Neural crest cell (in vitro differentiated cells): Measurements from ENCODE around the gene LRCH4. TPM values are rescaled to one million over a fixed set of nuclear protein-coding genes. Genes with fewer than 3 reads are reported as not detected.

Source experiments
- DNase-seq: peaks from one replicate; pipeline ENCODE4 v3.0.0; 2021; ENCODE audit warnings: low read depth, mixed read lengths, low spot score
- H3K27ac Mint-ChIP-seq: one replicate; pipeline ENCODE4 v1.8.0; 2021; ENCODE audit warnings: mild to moderate bottlenecking, mixed read lengths; ENCODE audit not compliant: unreplicated experiment
- H3K27me3 Mint-ChIP-seq: 2 replicates; pipeline ENCODE4 v1.8.0; 2021; ENCODE audit warnings: low read depth, mild to moderate bottlenecking, mixed read lengths
- H3K36me3 Mint-ChIP-seq: 2 replicates; pipeline ENCODE4 v1.8.0; 2021; ENCODE audit warnings: low read depth, mild to moderate bottlenecking, mixed read lengths
- H3K4me1 Mint-ChIP-seq: 2 replicates; pipeline ENCODE4 v1.8.0; 2021; ENCODE audit warnings: mixed read lengths
- H3K4me3 Mint-ChIP-seq: one replicate; pipeline ENCODE4 v1.8.0; 2021; ENCODE audit warnings: mild to moderate bottlenecking, mixed read lengths
- H3K9me3 Mint-ChIP-seq: 2 replicates; pipeline ENCODE4 v1.8.0; 2021; ENCODE audit warnings: mixed read lengths
- total RNA-seq: library from RNA; stranded (reverse); gene quantifications from 2 replicates; pipeline ENCODE4 v1.2.1, GENCODE V29; 2021
- TF ChIP-seq, protein P1 (sequence below): fragments of 200-600 bp; sonication (generic); conservative IDR thresholded peaks from 2 replicates; pipeline ENCODE4 v1.5.0; 2021; ENCODE audit warnings: antibody characterized with exemption, mild to moderate bottlenecking

Gene LRCH4
- total RNA-seq, 1 donor from 2014 or later, result 44.2 TPM

GRCh38 chr7:100627238-100627549, 41.3 kb upstream of the LRCH4 start:
- Mint-ChIP-seq H3K36me3 (peaks cover 2% of the 10 kb centered on the region), H3K4me3 (no peak overlapping the region), H3K27ac (no peak overlapping the region), H3K9me3 (no peaks in the 10 kb centered on the region), H3K27me3 (peaks cover 5% of the 10 kb centered on the region), H3K4me1 (peaks cover 8% of the 10 kb centered on the region)
- no peak for DNase-seq
- TF ChIP-seq, protein P1, sequence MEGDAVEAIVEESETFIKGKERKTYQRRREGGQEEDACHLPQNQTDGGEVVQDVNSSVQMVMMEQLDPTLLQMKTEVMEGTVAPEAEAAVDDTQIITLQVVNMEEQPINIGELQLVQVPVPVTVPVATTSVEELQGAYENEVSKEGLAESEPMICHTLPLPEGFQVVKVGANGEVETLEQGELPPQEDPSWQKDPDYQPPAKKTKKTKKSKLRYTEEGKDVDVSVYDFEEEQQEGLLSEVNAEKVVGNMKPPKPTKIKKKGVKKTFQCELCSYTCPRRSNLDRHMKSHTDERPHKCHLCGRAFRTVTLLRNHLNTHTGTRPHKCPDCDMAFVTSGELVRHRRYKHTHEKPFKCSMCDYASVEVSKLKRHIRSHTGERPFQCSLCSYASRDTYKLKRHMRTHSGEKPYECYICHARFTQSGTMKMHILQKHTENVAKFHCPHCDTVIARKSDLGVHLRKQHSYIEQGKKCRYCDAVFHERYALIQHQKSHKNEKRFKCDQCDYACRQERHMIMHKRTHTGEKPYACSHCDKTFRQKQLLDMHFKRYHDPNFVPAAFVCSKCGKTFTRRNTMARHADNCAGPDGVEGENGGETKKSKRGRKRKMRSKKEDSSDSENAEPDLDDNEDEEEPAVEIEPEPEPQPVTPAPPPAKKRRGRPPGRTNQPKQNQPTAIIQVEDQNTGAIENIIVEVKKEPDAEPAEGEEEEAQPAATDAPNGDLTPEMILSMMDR, result no peak

DNA sequence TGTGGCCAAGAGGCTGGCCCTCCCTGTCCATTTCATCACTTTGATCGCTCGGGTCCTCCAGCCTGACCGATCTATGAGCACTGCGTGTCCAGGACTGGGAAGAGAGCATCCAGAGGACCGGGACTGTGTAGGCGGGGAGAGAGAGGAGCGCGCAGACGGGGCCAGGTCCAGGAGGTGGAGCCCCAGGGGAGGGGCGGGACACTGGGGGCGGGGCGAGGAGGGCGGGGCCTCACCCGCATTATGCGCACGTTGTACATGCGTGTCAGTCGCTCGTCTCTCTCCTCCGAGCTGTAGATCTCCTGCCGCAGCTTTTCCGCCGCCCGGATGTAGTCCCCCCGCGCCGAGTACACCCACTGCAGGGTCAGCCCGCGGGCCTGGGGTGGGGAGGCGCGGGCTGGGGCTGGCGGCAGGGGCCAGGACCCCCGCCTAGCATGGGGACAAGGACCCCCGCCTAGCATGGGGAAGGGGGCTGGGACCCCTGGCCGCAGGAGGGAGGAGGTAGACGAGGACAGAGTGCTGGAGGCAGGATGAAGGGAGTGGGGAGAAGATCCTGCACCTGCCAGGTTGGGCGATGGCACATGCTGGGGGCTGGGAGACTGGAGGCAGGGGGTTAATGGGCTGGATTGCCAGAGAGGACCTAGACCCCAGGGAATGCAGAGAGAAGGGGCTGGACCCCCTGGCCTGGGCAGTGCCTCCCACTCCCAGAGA, 40.8 kb upstream of the LRCH4 start:
- peak; percentile 72 for DNase-seq
- TF ChIP-seq, protein P1, result no peak
- no peak overlapping the region for H3K27ac Mint-ChIP-seq
- peaks cover 8% of the 10 kb centered on the region for H3K4me1 Mint-ChIP-seq
- H3K9me3 Mint-ChIP-seq, result no peaks in the 10 kb centered on the region
- H3K27me3 Mint-ChIP-seq, result peaks cover 1% of the 10 kb centered on the region
- peak overlapping the region; percentile 31 for H3K4me3 Mint-ChIP-seq
- H3K36me3 Mint-ChIP-seq, result peaks cover 2% of the 10 kb centered on the region

DNA sequence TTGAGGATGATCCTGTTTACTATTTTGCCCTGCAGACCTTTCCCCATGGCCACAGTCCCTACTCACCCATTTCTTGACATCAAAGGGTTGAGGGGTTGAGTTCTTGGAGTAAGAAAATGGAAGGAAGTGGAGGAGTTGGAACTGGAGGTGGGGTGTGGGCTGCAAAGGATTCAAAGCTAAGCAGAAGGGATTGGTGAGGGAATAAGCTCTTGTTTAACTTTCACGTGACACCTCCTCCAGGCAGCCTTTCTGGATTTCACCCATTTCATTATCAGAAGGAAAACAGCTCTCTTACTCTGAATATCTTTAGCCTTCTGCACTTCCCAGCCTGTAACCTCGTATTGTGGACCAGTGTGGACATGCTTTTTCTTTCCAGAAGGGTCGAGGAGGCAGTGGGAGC, 40.1 kb upstream of the LRCH4 start:
- no peak for DNase-seq
- peak overlapping the region; percentile 41 for H3K4me3 Mint-ChIP-seq
- H3K27ac Mint-ChIP-seq, result no peak overlapping the region
- TF ChIP-seq, protein P1, result no peak
- H3K27me3 Mint-ChIP-seq, result no peaks in the 10 kb centered on the region
- H3K9me3 Mint-ChIP-seq, result no peaks in the 10 kb centered on the region
- H3K36me3 Mint-ChIP-seq, result peaks cover 2% of the 10 kb centered on the region
- H3K4me1 Mint-ChIP-seq, result peaks cover 8% of the 10 kb centered on the region

DNA sequence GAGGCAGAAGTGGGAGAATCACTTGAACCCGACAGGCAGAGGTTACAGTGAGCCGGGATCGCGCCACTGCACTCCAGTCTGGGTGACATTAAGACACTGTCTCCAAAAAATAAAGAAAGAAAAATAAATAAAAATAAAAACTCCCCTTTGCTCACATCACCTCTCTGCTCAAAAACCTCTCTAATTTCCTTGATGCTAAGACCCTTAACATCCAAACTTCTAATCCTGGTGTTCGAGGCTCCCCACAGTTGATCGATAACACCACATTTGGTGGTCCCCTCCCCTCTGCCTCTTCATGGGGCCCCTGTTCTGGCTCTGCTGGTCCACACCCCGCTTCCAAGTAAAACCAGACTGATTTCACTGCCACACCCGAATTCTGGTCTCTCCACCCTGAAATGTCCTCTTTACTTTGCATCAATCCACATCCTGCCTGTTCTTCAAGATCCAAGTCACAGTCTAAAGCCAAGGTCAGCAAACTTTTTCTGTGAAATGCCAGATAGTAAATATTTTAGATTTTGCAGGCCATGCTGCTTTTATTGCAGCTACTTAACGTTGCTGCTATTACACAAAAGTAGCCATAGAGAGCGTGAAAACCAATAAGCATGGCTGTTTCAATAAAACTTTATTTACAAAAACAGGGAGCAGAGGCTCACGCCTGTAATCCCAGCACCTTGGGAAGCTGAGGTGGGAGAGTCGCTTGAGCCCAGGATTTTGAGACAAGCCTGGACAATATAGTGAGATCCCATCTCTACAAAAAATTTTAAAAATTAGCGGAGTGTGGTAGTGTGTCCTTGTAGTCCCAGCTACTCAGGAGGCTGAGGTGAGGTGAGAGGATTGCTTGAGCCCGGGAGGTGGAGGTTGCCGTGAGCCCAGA, 38.3 kb upstream of the LRCH4 start:
- Mint-ChIP-seq H3K4me1 (peaks cover 8% of the 10 kb centered on the region), H3K27ac (no peak overlapping the region), H3K9me3 (no peaks in the 10 kb centered on the region), H3K4me3 (no peak overlapping the region), H3K27me3 (no peaks in the 10 kb centered on the region), H3K36me3 (peaks cover 2% of the 10 kb centered on the region)
- TF ChIP-seq, protein P1, result no peak
- DNase-seq, result no peak

DNA sequence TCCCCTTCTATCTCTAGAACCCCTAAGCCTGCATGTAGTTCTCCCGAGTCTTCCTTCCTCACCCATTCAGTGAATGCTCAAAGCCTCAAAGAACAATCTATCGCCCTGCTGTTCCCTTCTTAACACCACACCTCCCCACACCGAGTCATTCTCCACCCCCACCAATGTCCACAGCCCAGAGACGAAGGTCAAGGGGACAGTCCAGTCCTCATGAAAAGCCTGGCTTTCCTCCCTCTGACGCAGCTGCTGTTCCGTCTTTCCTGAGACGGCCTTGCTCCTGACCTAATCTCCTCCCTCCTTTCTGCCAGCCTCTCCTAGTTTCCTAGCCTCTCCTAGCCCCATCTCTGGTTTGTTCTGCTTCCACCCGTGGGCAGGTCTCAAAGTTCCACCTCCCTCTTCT, 35.6 kb upstream of the LRCH4 start:
- Mint-ChIP-seq H3K4me3 (no peak overlapping the region), H3K9me3 (no peaks in the 10 kb centered on the region), H3K27ac (peak overlapping the region; percentile 16), H3K4me1 (peaks cover 8% of the 10 kb centered on the region), H3K27me3 (no peaks in the 10 kb centered on the region), H3K36me3 (peaks cover 2% of the 10 kb centered on the region)
- TF ChIP-seq, protein P1, result no peak
- no peak for DNase-seq
